GM12878 (cell line): ENCODE data around the gene SLC38A9. TPM values are rescaled to one million over a fixed set of nuclear protein-coding genes. Genes with fewer than 3 reads are reported as not detected.

Source experiments
- ATAC-seq: fragments of 200-7000 bp; cut with Tn5 transposase; 3 replicates; pipeline ENCODE4 v1.9.1; 2020; ENCODE audit warnings: mild to moderate bottlenecking, moderate library complexity
- BruUV-seq: library from RNA; stranded (reverse); fragments of 400-500 nt; replicated peaks from 2 replicates; lab custom pipeline; 2021; lab: Mats Ljungman, UMichigan
- CTCF ChIA-PET: fragments of 300-600 bp; sonication (Branson Sonifier 250); formaldehyde crosslinking; extraction: SDS; loops from one replicate; lab custom pipeline; 2021; ENCODE audit warnings: inconsistent platforms; lab: Yijun Ruan, JAX
- POLR2A ChIA-PET: fragments of 350-600 bp; formaldehyde crosslinking; extraction: SDS; loops from one replicate; lab custom pipeline; 2021; ENCODE audit warnings: inconsistent platforms; lab: Charles Lee
- RAD21 ChIA-PET: fragments of 300-600 bp; sonication (Branson Sonifier 250); formaldehyde crosslinking; loops from one replicate; lab custom pipeline; 2023; ENCODE audit warnings: antibody characterized with exemption; ENCODE audit not compliant: unreplicated experiment; lab: Charles Lee
- SMC1A ChIA-PET: fragments of 300-600 bp; sonication (Branson Sonifier 250); formaldehyde crosslinking; loops from one replicate; lab custom pipeline; 2023; ENCODE audit not compliant: unreplicated experiment, uncharacterized antibody; lab: Charles Lee
- DNase-seq: peaks from one replicate; pipeline ENCODE4 v3.0.0-alpha.2; 2011; ENCODE audit warnings: low read depth, low spot score
- FAIRE-seq: peaks from 3 replicates; lab custom pipeline; 2011; peaks lifted over from hg19 to GRCh38; lab: Jason Lieb, UNC
- H2AFZ ChIP-seq: 2 replicates; pipeline ENCODE4 v1.6.0; 2011; ENCODE audit warnings: low read depth, low read length, control low read depth; ENCODE audit not compliant: control insufficient read depth
- H3K27ac ChIP-seq: 2 replicates; pipeline ENCODE4 v1.5.1; 2011; ENCODE audit warnings: control low read depth; ENCODE audit not compliant: control insufficient read depth, insufficient read depth
- H3K27me3 ChIP-seq, 2 experiments: replicated peaks in 1 of 2; 2 replicates each; pipeline versions ENCODE4 v1.6.0 to v1.6.1; 2011; ENCODE audit warnings: low read length in 1 of 2; ENCODE audit not compliant: control insufficient read depth in 2 of 2, insufficient read depth in 2 of 2
- H3K36me3 ChIP-seq, 2 experiments: 2 replicates each; pipeline ENCODE4 v1.5.1; 2011; ENCODE audit warnings: low read length in 1 of 2; ENCODE audit not compliant: control insufficient read depth in 2 of 2, insufficient read depth in 2 of 2
- H3K4me1 ChIP-seq: 2 replicates; pipeline ENCODE4 v1.6.1; 2011; ENCODE audit warnings: mild to moderate bottlenecking, low read length, moderate library complexity, mixed read lengths; ENCODE audit not compliant: control insufficient read depth, insufficient read depth
- H3K4me2 ChIP-seq: 2 replicates; pipeline ENCODE4 v1.6.0; 2011; ENCODE audit warnings: control low read depth; ENCODE audit not compliant: control insufficient read depth, insufficient read depth
- H3K4me3 ChIP-seq: fragments of 200-600 bp; sonication (generic); 2 replicates; pipeline ENCODE4 v1.5.1; 2016
- H3K79me2 ChIP-seq: 2 replicates; pipeline ENCODE4 v1.6.0; 2011; ENCODE audit warnings: low read length; ENCODE audit not compliant: control insufficient read depth, insufficient read depth
- H3K9ac ChIP-seq: 2 replicates; pipeline ENCODE4 v1.8.0; 2011; ENCODE audit warnings: low read length, control low read depth, mixed read lengths; ENCODE audit not compliant: control insufficient read depth, insufficient read depth
- H3K9me3 ChIP-seq: replicated peaks from 3 replicates; pipeline ENCODE4 v1.5.1; 2011; ENCODE audit warnings: mild to moderate bottlenecking, low read length; ENCODE audit not compliant: control insufficient read depth, insufficient read depth
- H4K20me1 ChIP-seq: 2 replicates; pipeline ENCODE4 v1.6.0; 2011; ENCODE audit not compliant: control insufficient read depth, insufficient read depth
- E2F8 ChIP-seq: fragments of 450-650 bp; IDR thresholded peaks from 2 replicates; pipeline ENCODE4 v1.6.1; 2018; ENCODE audit warnings: mild to moderate bottlenecking, low read depth, moderate library complexity; ENCODE audit not compliant: partially characterized antibody
- EGR1 ChIP-seq, 2 experiments: IDR thresholded peaks; 1 replicate in 1 of 2; 2 replicates in 1 of 2; pipeline ENCODE4 v1.6.1; 2011 to 2012; ENCODE audit warnings: low read depth in 2 of 2, low read length in 2 of 2, borderline replicate concordance in 1 of 2, mild to moderate bottlenecking in 1 of 2, moderate library complexity in 1 of 2
- WGBS: methylation state at CpG from one replicate; pipeline ENCODE4 v1.1.6; 2016; ENCODE audit warnings: low lambda C conversion rate; ENCODE audit not compliant: insufficient replicate concordance, insufficient coverage; ENCODE audit errors: missing lambda C conversion rate; 5-methylcytosine and 5-hydroxymethylcytosine counted together
- in situ Hi-C: fragments of 300-500 bp; cut with MboI; formaldehyde crosslinking; loops from 9 replicates; pipeline ENCODE4 v1.14.3; 2018; ENCODE audit warnings: mixed read lengths
- intact Hi-C: fragments of 100-400 bp; cut with micrococcal nuclease; formaldehyde crosslinking; loops from one replicate; pipeline ENCODE4 v1.14.2; 2022; ENCODE audit not compliant: unreplicated experiment
- polyA plus RNA-seq, 11 experiments: library from polyadenylated mRNA; depleted of rRNA in 4 of 11; unstranded in 6 of 11; stranded (reverse) in 5 of 11; fragments of >200 nt; fragmentation: Nextera tagmentation in 4 of 11; fragmentation: Illumina TruSeq in 1 of 11; extraction: Ambion mirVana in 4 of 11; extraction: Trizol in 1 of 11; gene quantifications; 1 replicate in 1 of 11; 2 replicates in 10 of 11; pipeline versions ENCODE4 v1.2.1 to v1.2.3, GENCODE V29; 2011 to 2016; ENCODE audit warnings: inconsistent platforms in 2 of 11, missing spikeins in 2 of 11, low read depth in 1 of 11
- total RNA-seq, 4 experiments: library from RNA; depleted of rRNA in 3 of 4; stranded (reverse); fragments of >200 nt in 3 of 4; fragmentation: Illumina TruSeq in 1 of 4; extraction: Trizol in 1 of 4; gene quantifications; 2 replicates each; pipeline versions ENCODE4 v1.2.1 to v1.2.3, GENCODE V29; 2013 to 2021

Gene SLC38A9
- total and polyA plus RNA-seq, 10 of the 15 experiments (the other 5 are each of a cell fraction or from before 2014, with no cell fraction given): 8.5 to 35.1 (median 23.0) TPM

GRCh38 chr5:55700745-55701144, 11.4 kb downstream of the SLC38A9 start:
- Histone ChIP-seq H3K4me2 (no peak overlapping the region), H3K27me3 (no peaks in the 10 kb centered on the region), H3K9ac (no peak overlapping the region), H3K36me3 (no peaks in the 10 kb centered on the region; a peak in 1 of 4 replicates), H3K27ac (no peak overlapping the region), H3K4me3 (no peak overlapping the region), H3K9me3 (peaks cover 2% of the 10 kb centered on the region; the same call in 2 of the 3 replicates), H3K4me1 (peaks cover 20% of the 10 kb centered on the region), H2AFZ (no peak overlapping the region), H4K20me1 (no peaks in the 10 kb centered on the region), H3K79me2 (no peaks in the 10 kb centered on the region)
- intact Hi-C loops: no loop called here
- DNase-seq: no peak
- in situ Hi-C loops: no loop called here
- 100% methylated on average over 1 of the region's 2 CpGs for WGBS
- SMC1A ChIA-PET: interaction anchor here (0.7 to 0.8 kb wide), 2 partner anchors 9 to 208 kb away, joined by 3 to 7 read pairs; no protein-coding TSS in a partner anchor
- BruUV-seq: TSS peak; percentile 24
- RAD21 ChIA-PET: interaction anchor here (0.5 to 1.3 kb wide), 3 partner anchors 9 to 1605 kb away, joined by 3 to 4 read pairs (median 4); no protein-coding TSS in a partner anchor
- no peak for FAIRE-seq
- POLR2A ChIA-PET: interaction anchor here (1.5 kb wide), 1 partner anchor 12 kb away, joined by 5 read pairs; the partner anchor contains the start of gene SLC38A9
- CTCF ChIA-PET: interaction anchor here (1.0 to 3.1 kb wide), 2 partner anchors 9 to 44 kb away, joined by 3 to 21 read pairs; no protein-coding TSS in a partner anchor
- no peak for TF ChIP-seq E2F8
- TF ChIP-seq EGR1 (IDR thresholded peaks at IDR 0.05; ENCODE audit: borderline replicate concordance in 1 of 2, low read depth in 2 of 2, low read length in 2 of 2): no peak
- no peak for ATAC-seq
